GM12892 (cell line): ENCODE data around the gene RPS3.
"Not testable (repeated sequence)": the region's sequence is repeated elsewhere in the genome, so short reads cannot be mapped to it uniquely, and the experiment has no call there.

Experiments used
- DNase-seq: peaks from one replicate; pipeline ENCODE4 v3.0.0; 2011; ENCODE audit not compliant: insufficient read length
- FAIRE-seq: peaks from 2 replicates; lab custom pipeline; 2011; peaks lifted over from hg19 to GRCh38; lab: Jason Lieb, UNC
- POLR2A ChIP-seq: IDR thresholded peaks from 2 replicates; pipeline ENCODE4 v1.6.1; 2011; ENCODE audit warnings: low read depth, low read length, control low read depth
- POLR2AphosphoS5 ChIP-seq: IDR thresholded peaks from 2 replicates; pipeline ENCODE4 v1.6.1; 2011; ENCODE audit warnings: low read depth, low read length, control low read depth
- TAF1 ChIP-seq: IDR thresholded peaks from 2 replicates; pipeline ENCODE4 v1.6.1; 2011; ENCODE audit warnings: low read depth, mild to moderate bottlenecking, control low read depth, low read length, borderline replicate concordance

RPS3 gene

DNA sequence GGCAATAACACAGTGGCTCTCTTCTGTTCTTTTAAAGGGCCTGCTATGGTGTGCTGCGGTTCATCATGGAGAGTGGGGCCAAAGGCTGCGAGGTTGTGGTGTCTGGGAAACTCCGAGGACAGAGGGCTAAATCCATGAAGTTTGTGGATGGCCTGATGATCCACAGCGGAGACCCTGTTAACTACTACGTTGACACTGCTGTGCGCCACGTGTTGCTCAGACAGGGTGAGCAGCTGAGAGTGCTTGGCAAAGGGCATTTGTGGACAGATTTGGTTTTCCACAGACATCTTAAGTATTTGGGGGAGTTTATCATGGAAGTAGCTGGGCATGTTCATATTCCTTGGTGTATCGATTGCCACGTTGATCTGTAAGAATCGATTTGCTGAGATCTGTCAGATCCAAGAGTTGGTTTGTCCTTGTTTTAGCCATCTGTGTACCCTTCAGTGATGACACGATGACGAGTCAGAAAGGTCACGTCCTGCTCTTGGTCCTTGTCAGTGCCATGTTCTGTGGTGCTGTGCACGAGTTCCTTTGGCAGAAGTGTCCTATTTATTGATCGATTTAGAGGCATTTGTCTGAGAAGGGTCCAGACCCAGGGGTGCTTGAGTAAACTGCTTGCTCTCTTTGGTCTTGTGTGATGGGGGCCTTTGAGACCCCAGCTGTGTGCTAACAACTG lies 4.8 kb downstream of the RPS3 start:
- DNase-seq = no peak
- peak; percentile 27; the same call in 1 of the 2 replicates for TF ChIP-seq POLR2AphosphoS5
- no peak for TF ChIP-seq TAF1
- TF ChIP-seq POLR2A = no peak
- no peak for FAIRE-seq

- FAIRE-seq (no peak), DNase-seq (no peak)
- TF ChIP-seq TAF1 (no peak), POLR2A (peak; percentile 44; the same call in 1 of the 2 replicates), POLR2AphosphoS5 (no peak; the same call in 1 of the 2 replicates)
Observed at GRCh38 chr11:75406338-75406777, 7.0 kb downstream of the RPS3 start.

- no peak for DNase-seq
- TF ChIP-seq POLR2A = no peak
- TF ChIP-seq TAF1 = no peak
- no peak for TF ChIP-seq POLR2AphosphoS5
- no peak for FAIRE-seq
Observed at GRCh38 chr11:75408957-75409219, 9.6 kb downstream of the RPS3 start.

GRCh38 chr11:75409971-75410370 lies 10.7 kb downstream of the RPS3 start:
- FAIRE-seq, DNase-seq: not testable (repeated sequence)

DNA sequence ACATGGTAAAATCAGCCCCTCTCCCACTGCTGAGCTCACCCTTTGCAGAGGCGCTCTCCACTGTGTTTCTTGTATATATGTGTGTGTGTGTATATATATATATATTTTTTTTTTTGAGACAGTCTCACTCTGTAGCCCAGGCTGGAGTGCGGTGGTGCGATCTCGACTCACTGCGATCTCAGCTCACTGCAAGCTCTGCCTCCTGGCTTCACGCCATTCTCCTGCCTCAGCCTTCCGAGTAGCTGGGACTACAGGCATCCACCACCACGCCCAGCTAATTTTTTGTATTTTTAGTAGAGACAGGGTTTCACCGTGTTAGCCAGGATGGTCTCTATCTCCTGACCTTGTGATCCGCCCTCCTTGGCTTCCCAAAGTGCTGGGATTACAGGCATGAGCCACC lies 13.8 kb downstream of the RPS3 start:
- FAIRE-seq, DNase-seq: not testable (repeated sequence)

GRCh38 chr11:75413864-75414263 lies 14.5 kb downstream of the RPS3 start:
- DNase-seq (no peak), FAIRE-seq (no peak)
- no peak for TF ChIP-seq TAF1
- no peak for TF ChIP-seq POLR2AphosphoS5
- TF ChIP-seq POLR2A = no peak

DNA sequence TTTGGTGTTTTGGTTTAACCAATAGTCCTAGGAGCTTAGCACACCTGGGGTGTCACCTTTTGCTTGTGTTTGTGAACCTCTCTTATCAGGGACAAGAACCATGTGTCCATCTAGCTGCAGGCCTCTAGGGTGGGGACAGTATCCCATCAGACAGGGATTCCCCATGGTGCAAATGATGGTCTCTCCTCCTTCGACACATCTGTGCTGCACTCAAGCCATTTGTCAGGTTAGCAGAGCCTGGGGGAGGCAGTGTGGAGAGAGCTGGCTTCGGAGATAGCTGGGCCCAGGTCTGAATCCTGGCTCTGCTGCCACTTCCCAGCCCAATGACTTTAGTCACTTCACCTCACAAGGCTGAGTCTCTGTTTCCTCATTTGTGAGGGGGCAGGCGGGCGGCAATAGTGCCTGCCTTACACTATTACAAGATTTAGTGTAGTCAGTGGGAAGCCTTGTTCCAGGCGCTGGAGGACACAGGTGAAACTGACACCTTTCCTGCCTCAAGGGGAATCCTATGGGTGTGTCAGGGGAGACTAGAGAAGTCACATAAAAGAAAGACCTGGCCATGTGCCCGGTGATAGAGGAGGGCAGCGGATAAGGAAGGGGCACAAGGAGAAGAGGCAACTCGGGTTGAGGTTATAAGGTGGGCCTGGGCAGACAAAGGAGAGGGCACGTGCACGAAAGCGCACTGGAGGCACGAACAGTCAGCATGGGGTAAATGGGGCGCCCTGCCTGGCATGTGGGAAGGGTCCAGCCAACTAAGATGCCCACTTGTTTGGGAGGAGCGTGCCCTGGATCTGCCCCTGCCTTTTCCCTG lies 21.1 kb downstream of the RPS3 start:
- TF ChIP-seq POLR2AphosphoS5 (no peak), POLR2A (no peak), TAF1 (no peak)
- FAIRE-seq (no peak), DNase-seq (no peak)

GRCh38 chr11:75421035-75421602 lies 21.8 kb downstream of the RPS3 start:
- FAIRE-seq (no peak), DNase-seq (peak; percentile 5)
- no peak for TF ChIP-seq TAF1

DNA sequence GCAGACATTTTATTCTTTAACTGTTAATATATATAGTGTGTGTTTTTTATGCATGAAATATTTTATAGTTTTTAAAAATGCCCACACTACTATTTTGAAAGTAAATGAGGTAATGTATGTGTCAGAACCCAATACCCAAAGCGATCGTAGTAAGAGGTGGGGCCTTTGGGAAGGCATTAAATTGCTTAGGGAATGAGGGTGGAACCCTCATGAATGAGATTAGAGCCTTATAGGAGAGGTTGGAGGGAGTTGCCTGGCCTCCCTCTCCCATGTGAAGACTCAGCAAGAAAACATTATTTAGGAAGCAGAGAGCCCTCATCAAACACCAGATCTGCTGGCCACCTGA lies 22.6 kb downstream of the RPS3 start:
- no peak for TF ChIP-seq POLR2A
- TF ChIP-seq TAF1 = no peak
- TF ChIP-seq POLR2AphosphoS5 = no peak
- DNase-seq (no peak), FAIRE-seq (no peak)

- no peak for TF ChIP-seq TAF1
- TF ChIP-seq POLR2AphosphoS5 = no peak
- TF ChIP-seq POLR2A = no peak
- FAIRE-seq = no peak
- DNase-seq = peak; percentile 7
Observed at GRCh38 chr11:75422248-75423231, 23.2 kb downstream of the RPS3 start.

GRCh38 chr11:75423721-75424120 lies 24.4 kb downstream of the RPS3 start:
- FAIRE-seq = no peak
- DNase-seq = peak; percentile 7
- TF ChIP-seq TAF1 (no peak), POLR2AphosphoS5 (no peak), POLR2A (no peak)

DNA sequence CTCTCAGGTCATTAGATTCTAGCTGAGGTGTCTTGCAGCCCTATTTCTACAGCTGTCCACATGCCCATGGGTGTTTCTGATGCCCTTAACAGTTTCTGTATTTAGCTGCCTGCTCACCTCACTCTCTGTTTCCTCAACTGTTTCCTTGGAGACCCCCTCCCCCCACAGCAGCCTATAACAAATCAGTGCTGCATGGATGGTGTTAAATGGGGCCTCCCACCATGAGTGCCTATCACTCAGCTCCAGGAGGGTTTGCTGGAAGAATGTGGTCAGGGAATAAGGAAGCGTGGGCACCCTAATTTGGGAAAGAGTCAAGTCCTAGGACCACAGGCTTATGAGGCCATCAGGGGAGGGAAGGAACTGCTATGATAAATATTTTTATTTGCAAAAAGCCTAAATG lies 25.1 kb downstream of the RPS3 start:
- TF ChIP-seq TAF1 (no peak), POLR2AphosphoS5 (no peak), POLR2A (no peak)
- DNase-seq (no peak), FAIRE-seq (no peak)
